Lung (tissue), 12 donors: ENCODE results near the gene HEMK1. TPM values are rescaled to one million over a fixed set of nuclear protein-coding genes. Genes with fewer than 3 reads are reported as not detected.
A peak's percentile ranks its signal among the peaks of the same experiment; 100 is the strongest.

Source experiments
- ATAC-seq: fragments of 200-7000 bp; cut with Tn5 transposase; one replicate; pipeline ENCODE4 v1.9.1; 2020; ENCODE audit warnings: moderate number of reproducible peaks; ENCODE audit not compliant: insufficient read depth, low FRiP score
- DNase-seq, 3 donors: peaks; one replicate each; pipeline ENCODE4 v3.0.0-alpha.2; 2013 to 2017
- H3K27ac ChIP-seq, 2 donors: one replicate each; pipeline ENCODE4 v1.5.1; 2013; ENCODE audit warnings: mild to moderate bottlenecking in 2 of 2, moderate library complexity in 2 of 2, control low read depth in 1 of 2, inconsistent platforms in 1 of 2, low read depth in 1 of 2, low read length in 1 of 2
- H3K27me3 ChIP-seq, 3 donors: one replicate each; pipeline ENCODE4 v1.5.1; 2013; ENCODE audit warnings: low read length in 2 of 3; ENCODE audit not compliant: control insufficient read depth in 3 of 3, insufficient read depth in 3 of 3
- H3K36me3 ChIP-seq, 4 donors: one replicate each; pipeline ENCODE4 v1.5.1; 2013; ENCODE audit warnings: low read length in 4 of 4, mild to moderate bottlenecking in 1 of 4, moderate library complexity in 1 of 4; ENCODE audit not compliant: control insufficient read depth in 4 of 4, insufficient read depth in 4 of 4
- H3K4me1 ChIP-seq, 5 donors: one replicate each; pipeline ENCODE4 v1.5.1; 2013; ENCODE audit warnings: low read length in 5 of 5, mild to moderate bottlenecking in 2 of 5, moderate library complexity in 1 of 5; ENCODE audit not compliant: control insufficient read depth in 5 of 5, insufficient read depth in 5 of 5
- H3K4me3 ChIP-seq: one replicate; pipeline ENCODE4 v1.5.1; 2013; ENCODE audit warnings: mild to moderate bottlenecking, control low read depth, moderate library complexity
- H3K9ac ChIP-seq, 2 donors: one replicate each; pipeline ENCODE4 v1.5.1; 2013; ENCODE audit warnings: low read length in 2 of 2, control low read depth in 1 of 2; ENCODE audit not compliant: insufficient read depth in 1 of 2
- H3K9me3 ChIP-seq, 4 donors: one replicate each; pipeline ENCODE4 v1.5.1; 2013; ENCODE audit warnings: low read length in 3 of 4, mild to moderate bottlenecking in 1 of 4, moderate library complexity in 1 of 4; ENCODE audit not compliant: control insufficient read depth in 4 of 4, insufficient read depth in 3 of 4
- WGBS, 2 donors: extraction: QIAGEN DNeasy Blood & Tissue Kit; methylation state at CpG; one replicate each; pipeline ENCODE4 v1.1.7; 2013; 5-methylcytosine and 5-hydroxymethylcytosine counted together
- polyA plus RNA-seq, 2 donors: library from polyadenylated mRNA; stranded (reverse); fragments of 200-250 nt; gene quantifications; one replicate each; pipeline ENCODE4 v1.2.1, GENCODE V29; 2013
- total RNA-seq, 2 donors: library from RNA; depleted of rRNA in 1 of 2; stranded (reverse); fragments of >200 nt in 1 of 2; gene quantifications; one replicate each; pipeline ENCODE4 v1.2.1, GENCODE V29; 2014 to 2021
- TF ChIP-seq, protein P1 (sequence below): IDR thresholded peaks from 2 replicates; pipeline ENCODE4 v1.5.1; 2012; ENCODE audit warnings: mild to moderate bottlenecking; ENCODE audit errors: control extremely low read depth, extremely low read depth
- donor health status: control.
- donor health status: control.
- donor health status: Bipolar disorder and iron deficiency.
- donor health status: healthy.
- donor health status: DM: yes; HTN: yes; CAD: no.

HEMK1 gene
- total and polyA plus RNA-seq, 4 donors: 16.0 to 28.0 (median 18.7) TPM

- H3K9me3 ChIP-seq: no peaks in the 10 kb centered on the region
- peak overlapping the region in 1 of 2 donors; percentile 59 for H3K27ac ChIP-seq
- DNase-seq (no peak), ATAC-seq (no peak)
- no peak overlapping the region for H3K4me3 ChIP-seq
- no peaks in the 10 kb centered on the region for H3K27me3 ChIP-seq
- H3K9ac ChIP-seq: no peak overlapping the region
- H3K4me1 ChIP-seq: peaks cover 0 to 22% (median 8%) of the 10 kb centered on the region in 5 donors
- 58 to 100% methylated on average over 1 of the region's 1 CpG for WGBS, 2 donors
- TF ChIP-seq, protein P1, sequence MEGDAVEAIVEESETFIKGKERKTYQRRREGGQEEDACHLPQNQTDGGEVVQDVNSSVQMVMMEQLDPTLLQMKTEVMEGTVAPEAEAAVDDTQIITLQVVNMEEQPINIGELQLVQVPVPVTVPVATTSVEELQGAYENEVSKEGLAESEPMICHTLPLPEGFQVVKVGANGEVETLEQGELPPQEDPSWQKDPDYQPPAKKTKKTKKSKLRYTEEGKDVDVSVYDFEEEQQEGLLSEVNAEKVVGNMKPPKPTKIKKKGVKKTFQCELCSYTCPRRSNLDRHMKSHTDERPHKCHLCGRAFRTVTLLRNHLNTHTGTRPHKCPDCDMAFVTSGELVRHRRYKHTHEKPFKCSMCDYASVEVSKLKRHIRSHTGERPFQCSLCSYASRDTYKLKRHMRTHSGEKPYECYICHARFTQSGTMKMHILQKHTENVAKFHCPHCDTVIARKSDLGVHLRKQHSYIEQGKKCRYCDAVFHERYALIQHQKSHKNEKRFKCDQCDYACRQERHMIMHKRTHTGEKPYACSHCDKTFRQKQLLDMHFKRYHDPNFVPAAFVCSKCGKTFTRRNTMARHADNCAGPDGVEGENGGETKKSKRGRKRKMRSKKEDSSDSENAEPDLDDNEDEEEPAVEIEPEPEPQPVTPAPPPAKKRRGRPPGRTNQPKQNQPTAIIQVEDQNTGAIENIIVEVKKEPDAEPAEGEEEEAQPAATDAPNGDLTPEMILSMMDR: no peak
- H3K36me3 ChIP-seq: peaks cover 0 to 29% (median 19%) of the 10 kb centered on the region in 4 donors
Measured at GRCh38 chr3:50574444-50574831, 5.1 kb downstream of the HEMK1 start.

- Histone ChIP-seq H3K36me3 (peaks cover 0 to 36% (median 20%) of the 10 kb centered on the region in 4 donors), H3K9ac (no peak overlapping the region), H3K9me3 (no peaks in the 10 kb centered on the region), H3K4me1 (peaks cover 0 to 19% (median 4%) of the 10 kb centered on the region in 5 donors), H3K27me3 (no peaks in the 10 kb centered on the region), H3K4me3 (no peak overlapping the region), H3K27ac (no peak overlapping the region)
- 90 to 92% methylated on average over 6 of the region's 6 CpGs for WGBS, 2 donors
- DNase-seq (no peak), ATAC-seq (no peak)
- TF ChIP-seq, protein P1: no peak
Measured at GRCh38 chr3:50575372-50575771, 6.0 kb downstream of the HEMK1 start.

- Histone ChIP-seq H3K4me3 (no peak overlapping the region), H3K9ac (no peak overlapping the region), H3K4me1 (peaks cover 0 to 27% (median under 1%) of the 10 kb centered on the region in 5 donors), H3K27ac (no peak overlapping the region), H3K27me3 (no peaks in the 10 kb centered on the region), H3K36me3 (peaks cover 0 to 47% (median 20%) of the 10 kb centered on the region in 4 donors), H3K9me3 (no peaks in the 10 kb centered on the region)
- 96 to 100% methylated on average over 2 of the region's 2 CpGs for WGBS, 2 donors
- TF ChIP-seq, protein P1: no peak
- ATAC-seq: no peak
- no peak for DNase-seq
Measured at GRCh38 chr3:50577348-50577747, 8.0 kb downstream of the HEMK1 start.
